NCI-H2196 treated with DMSO at 0.1 percent for 48 hours (cell line): ENCODE results near the gene ACTN2.

Experiments used
- DNase-seq: peaks from one replicate; lab custom pipeline; 2025; ENCODE audit not compliant: unreplicated experiment; lab: John Stamatoyannopoulos, UW

Gene ACTN2

GRCh38 chr1:236765831-236766230 is 79.5 kb downstream of the ACTN2 start:
- DNase-seq, result no peak

GRCh38 chr1:236766506-236766905 is 80.2 kb downstream of the ACTN2 start:
- DNase-seq, result no peak

- no peak for DNase-seq
Measured at GRCh38 chr1:236767276-236767675, 81.0 kb downstream of the ACTN2 start.

- DNase-seq, result no peak
Measured at GRCh38 chr1:236768601-236769000, 82.3 kb downstream of the ACTN2 start.

- DNase-seq, result no peak
Measured at GRCh38 chr1:236773919-236774318, 87.6 kb downstream of the ACTN2 start.

- no peak for DNase-seq
Measured at GRCh38 chr1:236774926-236775325, 88.6 kb downstream of the ACTN2 start.

- DNase-seq, result no peak
Measured at GRCh38 chr1:236779312-236779711, 93.0 kb downstream of the ACTN2 start.

GRCh38 chr1:236785477-236785876 is 99.2 kb downstream of the ACTN2 start:
- DNase-seq, result no peak

- no peak for DNase-seq
Measured at GRCh38 chr1:236786453-236786852, 100.2 kb downstream of the ACTN2 start.

GRCh38 chr1:236794585-236795034 is 108.3 kb downstream of the ACTN2 start:
- DNase-seq, result no peak

- peak; percentile 81 for DNase-seq
Measured at GRCh38 chr1:236795035-236795756, 108.9 kb downstream of the ACTN2 start, which contains the start of gene MTR. MTR (plus strand) TSS chr1:236795292; CDS start chr1:236795704, 412 bp downstream.

GRCh38 chr1:236795757-236796667 is 109.7 kb downstream of the ACTN2 start:
- DNase-seq, result no peak

- DNase-seq, result no peak
Measured at GRCh38 chr1:236799001-236799400, 112.7 kb downstream of the ACTN2 start.

GRCh38 chr1:236800002-236800620 is 113.8 kb downstream of the ACTN2 start:
- DNase-seq, result no peak

GRCh38 chr1:236800623-236801022 is 114.3 kb downstream of the ACTN2 start:
- DNase-seq, result no peak

GRCh38 chr1:236802264-236802663 is 116.0 kb downstream of the ACTN2 start:
- DNase-seq, result no peak

GRCh38 chr1:236806634-236807033 is 120.3 kb downstream of the ACTN2 start:
- DNase-seq, result no peak

- DNase-seq, result no peak
Measured at GRCh38 chr1:236808005-236808404, 121.7 kb downstream of the ACTN2 start.

- no peak for DNase-seq
Measured at GRCh38 chr1:236808564-236809130, 122.3 kb downstream of the ACTN2 start.

- DNase-seq, result no peak
Measured at GRCh38 chr1:236809148-236809547, 122.8 kb downstream of the ACTN2 start.

GRCh38 chr1:236810018-236810417 is 123.7 kb downstream of the ACTN2 start:
- no peak for DNase-seq
